RWPE2 (cell line): ENCODE data around the gene IDH3G.

ENCODE experiments used
- ATAC-seq: fragments of 200-7000 bp; cut with Tn5 transposase; 3 replicates; pipeline ENCODE4 v1.9.1; 2021; ENCODE audit warnings: low read depth
- DNase-seq: peaks from one replicate; pipeline ENCODE4 v3.0.0-alpha.2; 2020; ENCODE audit warnings: low spot score
- H3K27ac ChIP-seq: fragments of 450-650 bp; 2 replicates; pipeline ENCODE4 v1.5.1; 2017; ENCODE audit warnings: mild to moderate bottlenecking; ENCODE audit not compliant: poor library complexity, severe bottlenecking
- H3K27me3 ChIP-seq: fragments of 250-450 bp; sonication (Bioruptor Pico); 2 replicates; pipeline ENCODE4 v1.5.1; 2021; ENCODE audit warnings: mild to moderate bottlenecking, moderate library complexity; ENCODE audit not compliant: insufficient read depth, poor library complexity, severe bottlenecking
- H3K36me3 ChIP-seq: fragments of 250-450 bp; sonication (Bioruptor Pico); 2 replicates; pipeline ENCODE4 v1.5.1; 2020; ENCODE audit warnings: low read depth, mild to moderate bottlenecking, moderate library complexity
- H3K4me1 ChIP-seq: fragments of 250-450 bp; sonication (Bioruptor Pico); 2 replicates; pipeline ENCODE4 v1.5.1; 2021; ENCODE audit warnings: mild to moderate bottlenecking, moderate library complexity; ENCODE audit not compliant: insufficient read depth, poor library complexity, severe bottlenecking
- H3K4me3 ChIP-seq: fragments of 250-450 bp; sonication (Bioruptor Pico); 2 replicates; pipeline ENCODE4 v1.5.1; 2021; ENCODE audit warnings: mild to moderate bottlenecking, moderate library complexity; ENCODE audit not compliant: severe bottlenecking
- H3K9me3 ChIP-seq: fragments of 250-450 bp; sonication (Bioruptor Pico); 2 replicates; pipeline ENCODE4 v1.5.1; 2021; ENCODE audit warnings: mild to moderate bottlenecking, moderate library complexity; ENCODE audit not compliant: severe bottlenecking
- TF ChIP-seq, protein P1 (sequence below): fragments of 450-650 bp; IDR thresholded peaks from one replicate; pipeline ENCODE4 v1.5.1; 2017; ENCODE audit warnings: mild to moderate bottlenecking, moderate library complexity; ENCODE audit not compliant: poor library complexity, severe bottlenecking

Gene IDH3G

GRCh38 chrX:153828308-153828707 is 34.1 kb upstream of the IDH3G start:
- Histone ChIP-seq H3K9me3 (no peaks in the 10 kb centered on the region), H3K36me3 (no peaks in the 10 kb centered on the region), H3K27me3 (peaks cover 21% of the 10 kb centered on the region), H3K27ac (no peak overlapping the region), H3K4me1 (no peaks in the 10 kb centered on the region), H3K4me3 (no peak overlapping the region)
- no peak for DNase-seq
- TF ChIP-seq, protein P1, sequence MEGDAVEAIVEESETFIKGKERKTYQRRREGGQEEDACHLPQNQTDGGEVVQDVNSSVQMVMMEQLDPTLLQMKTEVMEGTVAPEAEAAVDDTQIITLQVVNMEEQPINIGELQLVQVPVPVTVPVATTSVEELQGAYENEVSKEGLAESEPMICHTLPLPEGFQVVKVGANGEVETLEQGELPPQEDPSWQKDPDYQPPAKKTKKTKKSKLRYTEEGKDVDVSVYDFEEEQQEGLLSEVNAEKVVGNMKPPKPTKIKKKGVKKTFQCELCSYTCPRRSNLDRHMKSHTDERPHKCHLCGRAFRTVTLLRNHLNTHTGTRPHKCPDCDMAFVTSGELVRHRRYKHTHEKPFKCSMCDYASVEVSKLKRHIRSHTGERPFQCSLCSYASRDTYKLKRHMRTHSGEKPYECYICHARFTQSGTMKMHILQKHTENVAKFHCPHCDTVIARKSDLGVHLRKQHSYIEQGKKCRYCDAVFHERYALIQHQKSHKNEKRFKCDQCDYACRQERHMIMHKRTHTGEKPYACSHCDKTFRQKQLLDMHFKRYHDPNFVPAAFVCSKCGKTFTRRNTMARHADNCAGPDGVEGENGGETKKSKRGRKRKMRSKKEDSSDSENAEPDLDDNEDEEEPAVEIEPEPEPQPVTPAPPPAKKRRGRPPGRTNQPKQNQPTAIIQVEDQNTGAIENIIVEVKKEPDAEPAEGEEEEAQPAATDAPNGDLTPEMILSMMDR, result no peak
- no peak for ATAC-seq

DNA sequence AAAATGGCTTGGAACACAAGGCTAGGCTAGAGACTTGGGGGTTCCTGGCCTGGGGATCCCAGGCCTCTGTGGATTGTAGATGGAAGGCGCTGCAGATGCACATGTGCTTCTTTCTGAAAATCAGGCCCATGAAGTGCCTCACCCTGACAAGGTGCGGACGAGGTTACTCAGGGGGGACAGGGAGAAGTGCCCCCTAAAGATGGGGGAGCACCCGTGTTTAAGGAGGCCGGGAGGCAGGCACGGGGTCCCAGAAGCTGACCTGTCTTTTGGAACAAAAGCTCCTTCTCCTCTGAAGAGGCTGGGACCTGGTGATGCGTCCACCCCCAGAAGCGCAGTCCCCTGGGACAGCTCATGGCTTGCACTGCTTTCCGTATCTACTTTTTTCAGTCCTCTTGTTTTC is 33.7 kb upstream of the IDH3G start:
- ATAC-seq (no peak), DNase-seq (no peak)
- Histone ChIP-seq H3K27ac (no peak overlapping the region), H3K27me3 (peaks cover 21% of the 10 kb centered on the region), H3K36me3 (no peaks in the 10 kb centered on the region), H3K9me3 (no peaks in the 10 kb centered on the region), H3K4me3 (no peak overlapping the region), H3K4me1 (no peaks in the 10 kb centered on the region)
- TF ChIP-seq, protein P1, result no peak

GRCh38 chrX:153827016-153827415 is 32.8 kb upstream of the IDH3G start:
- Histone ChIP-seq H3K27ac (no peak overlapping the region), H3K36me3 (no peaks in the 10 kb centered on the region), H3K4me3 (no peak overlapping the region), H3K9me3 (no peaks in the 10 kb centered on the region), H3K4me1 (no peaks in the 10 kb centered on the region), H3K27me3 (peaks cover 21% of the 10 kb centered on the region)
- TF ChIP-seq, protein P1, result no peak
- DNase-seq (no peak), ATAC-seq (no peak)

DNA sequence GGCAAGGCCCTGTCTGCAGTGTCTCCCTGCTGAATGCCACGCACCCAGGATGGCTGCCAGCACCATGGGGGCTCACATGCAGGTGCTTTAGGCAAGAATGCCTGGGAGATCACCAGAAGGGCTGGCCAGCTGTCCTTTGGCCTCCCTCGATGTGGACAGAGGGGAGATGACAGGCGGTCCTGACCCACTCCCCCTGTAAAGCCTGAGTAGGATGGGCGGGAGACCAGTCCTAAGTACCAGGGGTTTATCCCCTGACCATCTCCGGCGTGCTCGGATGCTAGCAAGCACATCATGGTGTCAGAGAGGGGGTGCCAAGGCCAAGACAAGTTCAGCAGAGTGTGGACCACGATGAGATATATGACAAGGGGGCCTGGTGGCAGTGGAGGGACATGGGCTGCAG is 30.9 kb upstream of the IDH3G start:
- no peaks in the 10 kb centered on the region for H3K9me3 ChIP-seq
- H3K4me3 ChIP-seq, result no peak overlapping the region
- H3K27me3 ChIP-seq, result peaks cover 13% of the 10 kb centered on the region
- TF ChIP-seq, protein P1, result no peak
- no peaks in the 10 kb centered on the region for H3K4me1 ChIP-seq
- no peaks in the 10 kb centered on the region for H3K36me3 ChIP-seq
- no peak for DNase-seq
- ATAC-seq, result no peak
- H3K27ac ChIP-seq, result no peak overlapping the region

DNA sequence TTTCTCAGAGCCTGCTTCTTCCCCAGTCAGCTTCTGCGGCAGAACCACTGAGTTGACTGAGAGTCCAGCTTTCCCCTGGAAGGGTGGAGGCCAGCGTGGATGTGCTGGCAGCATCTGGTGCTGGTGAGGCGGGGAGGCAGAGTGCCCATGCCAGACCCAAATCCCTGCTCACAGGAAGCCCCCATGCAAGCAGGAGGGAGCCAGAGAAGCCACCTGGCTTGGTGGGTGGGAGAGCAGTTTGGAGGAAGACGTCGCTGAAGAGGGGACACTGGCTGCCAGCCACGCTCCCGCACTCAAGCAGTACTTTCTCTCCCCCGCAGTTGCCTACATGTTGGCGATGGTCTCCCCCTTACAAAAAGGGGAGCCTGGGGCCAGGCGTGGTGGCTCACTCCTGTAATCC is 30.2 kb upstream of the IDH3G start:
- H3K4me1 ChIP-seq, result no peaks in the 10 kb centered on the region
- H3K27ac ChIP-seq, result no peak overlapping the region
- ATAC-seq (no peak), DNase-seq (no peak)
- H3K27me3 ChIP-seq, result peaks cover 7% of the 10 kb centered on the region
- H3K36me3 ChIP-seq, result no peaks in the 10 kb centered on the region
- no peak overlapping the region for H3K4me3 ChIP-seq
- H3K9me3 ChIP-seq, result no peaks in the 10 kb centered on the region
- TF ChIP-seq, protein P1, result no peak
